NCI-H345 treated with DMSO at 0.1 percent for 48 hours (cell line): ENCODE results near the gene PELI2.
A peak's percentile ranks its signal among the peaks of the same experiment; 100 is the strongest.

Experiments used
- DNase-seq: peaks from one replicate; lab custom pipeline; 2025; ENCODE audit not compliant: unreplicated experiment; lab: John Stamatoyannopoulos, UW

Gene PELI2

GRCh38 chr14:56289155-56289554, 170.9 kb downstream of the PELI2 start:
- no peak for DNase-seq

- no peak for DNase-seq
Observed at GRCh38 chr14:56290195-56290594, 172.0 kb downstream of the PELI2 start.

GRCh38 chr14:56292970-56293369, 174.8 kb downstream of the PELI2 start:
- no peak for DNase-seq

- no peak for DNase-seq
Observed at GRCh38 chr14:56293506-56293905, 175.3 kb downstream of the PELI2 start.

- no peak for DNase-seq
Observed at GRCh38 chr14:56294128-56294527, 175.9 kb downstream of the PELI2 start.

GRCh38 chr14:56295743-56296142, 177.5 kb downstream of the PELI2 start:
- no peak for DNase-seq

- DNase-seq: no peak
Observed at GRCh38 chr14:56297449-56297848, 179.2 kb downstream of the PELI2 start.

GRCh38 chr14:56299306-56299984, 181.2 kb downstream of the PELI2 start:
- DNase-seq: no peak

GRCh38 chr14:56300495-56300894, 182.3 kb downstream of the PELI2 start:
- no peak for DNase-seq

- DNase-seq: no peak
Observed at GRCh38 chr14:56304456-56304855, 186.2 kb downstream of the PELI2 start.

GRCh38 chr14:56309198-56309597, 191.0 kb downstream of the PELI2 start:
- no peak for DNase-seq

GRCh38 chr14:56310643-56311042, 192.4 kb downstream of the PELI2 start:
- DNase-seq: no peak

- no peak for DNase-seq
Observed at GRCh38 chr14:56313789-56314188, 195.6 kb downstream of the PELI2 start.

- no peak for DNase-seq
Observed at GRCh38 chr14:56318393-56319115, 200.3 kb downstream of the PELI2 start.

- no peak for DNase-seq
Observed at GRCh38 chr14:56321861-56322260, 203.7 kb downstream of the PELI2 start.

GRCh38 chr14:56322531-56322930, 204.3 kb downstream of the PELI2 start:
- no peak for DNase-seq

GRCh38 chr14:56324454-56324853, 206.2 kb downstream of the PELI2 start:
- DNase-seq: no peak

GRCh38 chr14:56324856-56325699, 206.9 kb downstream of the PELI2 start:
- DNase-seq: no peak

GRCh38 chr14:56328021-56328420, 209.8 kb downstream of the PELI2 start:
- DNase-seq: no peak

GRCh38 chr14:56331592-56332216, 213.5 kb downstream of the PELI2 start:
- peak; percentile 12 for DNase-seq
